WTC11 (cell line): Measurements from ENCODE around the gene SLC2A11. TPM values are rescaled to one million over a fixed set of nuclear protein-coding genes. Genes with fewer than 3 reads are reported as not detected.
"Not testable (repeated sequence)": the region's sequence is repeated elsewhere in the genome, so short reads cannot be mapped to it uniquely, and the experiment has no call there.

Source experiments
- ATAC-seq: fragments of 200-7000 bp; cut with Tn5 transposase; 2 replicates; pipeline ENCODE4 v1.10.0; 2021; ENCODE audit warnings: mild to moderate bottlenecking, moderate library complexity
- CTCF ChIA-PET: fragments of 300-600 bp; sonication (Branson Sonifier 250); formaldehyde crosslinking; loops from one replicate; lab custom pipeline; 2021; ENCODE audit warnings: antibody characterized with exemption; lab: Charles Lee
- POLR2A ChIA-PET: fragments of 350-600 bp; sonication (Branson Sonifier 250); formaldehyde crosslinking; loops from one replicate; lab custom pipeline; 2021; ENCODE audit warnings: antibody characterized with exemption; lab: Charles Lee
- DNase-seq: peaks from one replicate; pipeline ENCODE4 v3.0.0; 2021; ENCODE audit warnings: low spot score
- H3K27ac Mint-ChIP-seq: 2 replicates; pipeline ENCODE4 v1.8.0; 2021; ENCODE audit warnings: mixed read lengths
- H3K27me3 Mint-ChIP-seq: 2 replicates; pipeline ENCODE4 v1.8.0; 2021; ENCODE audit warnings: low read depth, mild to moderate bottlenecking, moderate library complexity, mixed read lengths
- H3K36me3 Mint-ChIP-seq: 2 replicates; pipeline ENCODE4 v1.8.0; 2021; ENCODE audit warnings: mixed read lengths
- H3K4me1 Mint-ChIP-seq: 2 replicates; pipeline ENCODE4 v1.8.0; 2022; ENCODE audit warnings: mixed read lengths
- H3K4me3 Mint-ChIP-seq: 2 replicates; pipeline ENCODE4 v1.8.0; 2021; ENCODE audit warnings: mild to moderate bottlenecking, moderate library complexity, mixed read lengths
- H3K9me3 Mint-ChIP-seq: 2 replicates; pipeline ENCODE4 v1.8.0; 2021; ENCODE audit warnings: mixed read lengths
- FOXP1 ChIP-seq: sonication (generic); formaldehyde crosslinking; IDR thresholded peaks from 2 replicates; pipeline ENCODE4 v1.8.0; 2022; ENCODE audit warnings: missing genetic modification reagents, mild to moderate bottlenecking, moderate library complexity, borderline replicate concordance
- JUN ChIP-seq: sonication (generic); formaldehyde crosslinking; IDR thresholded peaks from 2 replicates; pipeline ENCODE4 v1.8.0; 2023; ENCODE audit warnings: mild to moderate bottlenecking, missing genetic modification reagents
- NFE2L1 ChIP-seq: sonication (generic); formaldehyde crosslinking; IDR thresholded peaks from 2 replicates; pipeline ENCODE4 v1.8.1; 2023; ENCODE audit warnings: missing genetic modification reagents
- NR2C2 ChIP-seq: sonication (generic); formaldehyde crosslinking; IDR thresholded peaks from 2 replicates; pipeline ENCODE4 v1.8.0; 2022; ENCODE audit warnings: mild to moderate bottlenecking, missing genetic modification reagents
- PRRX2 ChIP-seq: fragments of 250-450 bp; sonication (Bioruptor Pico); IDR thresholded peaks from 2 replicates; pipeline ENCODE4 v1.8.0; 2021; ENCODE audit warnings: mild to moderate bottlenecking
- total RNA-seq: library from RNA; stranded (reverse); gene quantifications from 3 replicates; pipeline ENCODE4 v1.2.3, GENCODE V29; 2021
- TF ChIP-seq, protein P1 (sequence below): fragments of 250-450 bp; sonication (Bioruptor Pico); conservative IDR thresholded peaks from 2 replicates; pipeline ENCODE4 v1.9.0; 2021; ENCODE audit warnings: mild to moderate bottlenecking
- TF ChIP-seq, protein P2 (sequence below): fragments of 250-450 bp; sonication (Bioruptor Pico); IDR thresholded peaks from 2 replicates; pipeline ENCODE4 v1.9.0; 2021; ENCODE audit warnings: mild to moderate bottlenecking, borderline replicate concordance
- TF ChIP-seq, protein P3 (sequence below): sonication (generic); formaldehyde crosslinking; IDR thresholded peaks from 2 replicates; pipeline ENCODE4 v1.8.1; 2023; ENCODE audit warnings: mild to moderate bottlenecking, missing genetic modification reagents
- TF ChIP-seq, protein P4 (sequence below): sonication (generic); formaldehyde crosslinking; IDR thresholded peaks from 2 replicates; pipeline ENCODE4 v1.8.0; 2023; ENCODE audit warnings: missing genetic modification reagents

The SLC2A11 gene
- total RNA-seq, 1 experiment from 2014 or later = 19.9 TPM

DNA sequence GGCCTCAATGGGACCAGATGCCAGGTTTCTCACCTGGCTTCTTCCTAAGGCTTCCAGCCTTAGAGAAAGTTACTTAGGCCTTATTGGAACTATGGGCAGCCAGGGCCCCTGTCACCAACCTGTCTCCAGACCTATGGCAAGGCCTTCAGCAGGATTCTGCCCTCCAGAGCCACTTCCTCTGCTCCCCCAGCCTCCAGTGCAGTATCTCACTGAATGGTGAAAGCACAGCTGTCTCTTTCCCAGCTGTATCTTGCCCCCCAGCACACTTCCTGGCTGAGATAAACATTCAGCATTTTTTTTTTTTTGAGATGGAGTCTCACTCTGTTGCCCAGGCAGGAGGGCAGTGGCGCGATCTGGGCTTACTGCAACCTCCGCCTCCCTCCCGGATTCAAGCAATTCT is 1.5 kb downstream of the SLC2A11 start (continued):
- no peak for TF ChIP-seq NR2C2 (CRISPR knock-in tag)
- no peak for TF ChIP-seq NFE2L1 (CRISPR knock-in tag)
- no peak for TF ChIP-seq FOXP1 (CRISPR knock-in tag)
- TF ChIP-seq, protein P1, sequence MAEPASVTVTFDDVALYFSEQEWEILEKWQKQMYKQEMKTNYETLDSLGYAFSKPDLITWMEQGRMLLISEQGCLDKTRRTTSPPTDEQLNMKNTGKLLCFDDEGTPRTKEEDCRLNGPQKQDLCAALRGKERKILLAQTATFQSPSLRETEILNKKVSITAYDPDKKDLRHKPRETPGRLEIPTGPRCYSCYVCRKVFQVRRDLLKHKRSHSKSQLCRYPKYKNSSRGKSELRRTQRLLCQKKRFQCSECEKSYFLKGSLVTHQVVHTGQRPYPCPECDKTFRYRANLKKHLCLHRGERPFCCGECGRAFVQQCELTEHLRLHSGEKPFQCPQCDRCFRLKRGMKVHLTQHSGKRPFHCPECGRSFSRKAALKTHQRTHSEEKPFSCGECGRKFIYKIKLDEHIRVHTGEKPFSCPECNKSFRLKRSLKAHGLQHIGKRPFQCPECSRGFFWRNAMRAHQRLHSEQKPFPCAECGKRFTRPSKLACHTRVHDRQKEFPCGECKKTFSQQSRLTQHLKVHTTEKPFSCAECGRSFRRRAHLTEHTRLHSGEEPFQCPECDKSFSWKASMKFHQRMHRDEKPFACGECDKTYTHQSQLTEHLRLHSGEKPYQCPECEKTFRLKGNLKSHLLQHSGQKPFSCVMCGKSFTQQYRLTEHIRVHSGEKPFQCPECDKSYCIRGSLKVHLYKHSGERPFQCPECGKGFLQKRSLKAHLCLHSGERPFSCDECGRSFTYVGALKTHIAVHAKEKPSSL = no peak

DNA sequence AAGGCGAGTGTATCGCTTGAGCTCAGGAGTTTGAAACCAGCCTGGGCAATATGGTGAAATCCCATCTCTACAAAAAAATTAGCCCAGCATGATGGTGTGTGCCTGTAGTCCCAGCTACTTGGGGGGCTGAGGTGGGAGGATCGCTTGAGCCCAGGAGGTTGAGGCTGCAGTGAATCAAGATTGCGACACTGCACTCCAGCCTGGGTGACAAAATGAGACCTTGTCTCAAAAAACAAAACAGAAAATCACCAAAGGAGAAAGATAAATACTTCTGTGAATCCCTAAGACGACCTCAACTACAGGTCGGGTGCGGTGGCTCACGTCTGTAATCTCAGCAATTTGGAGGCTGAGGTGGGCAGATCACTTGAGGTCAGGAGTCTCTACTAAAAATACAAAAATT is 2.5 kb downstream of the SLC2A11 start:
- ChIA-PET CTCF (interaction anchor here (1.9 to 5.0 kb wide), 2 partner anchors 11 to 89 kb away, joined by 6 to 38 read pairs; no protein-coding TSS in a partner anchor), POLR2A (interaction anchor here (0.7 kb wide), 1 partner anchor 327 kb away, joined by 5 read pairs; no protein-coding TSS in a partner anchor)
- DNase-seq, ATAC-seq, H3K9me3 Mint-ChIP-seq, H3K27ac Mint-ChIP-seq, H3K36me3 Mint-ChIP-seq, H3K27me3 Mint-ChIP-seq, H3K4me3 Mint-ChIP-seq: not testable (repeated sequence)
- H3K4me1 Mint-ChIP-seq = peaks cover 26% of the 10 kb centered on the region

DNA sequence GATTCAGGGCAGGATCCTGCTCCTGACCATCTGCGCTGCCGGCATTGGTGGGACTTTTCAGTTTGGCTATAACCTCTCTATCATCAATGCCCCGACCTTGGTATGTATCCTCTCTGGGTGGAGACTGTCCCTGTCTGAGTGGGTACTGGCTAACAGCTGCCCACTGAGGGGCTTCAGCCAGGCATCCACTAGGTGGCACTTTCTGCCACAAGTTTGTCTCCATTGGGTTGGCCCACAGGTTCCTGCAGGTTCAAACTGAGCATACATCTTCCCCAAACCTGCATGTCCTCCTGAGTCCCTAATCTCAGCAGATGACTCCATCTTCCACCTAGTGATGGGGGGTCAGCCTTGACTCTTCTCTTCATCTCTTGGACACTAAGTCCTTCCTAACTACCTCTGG is 4.4 kb downstream of the SLC2A11 start:
- ChIA-PET POLR2A (interaction anchor here (1.2 kb wide), 1 partner anchor 32 kb away, joined by 5 read pairs; the partner anchor contains the start of gene MIF), CTCF (interaction anchor here (0.6 to 5.0 kb wide), 14 partner anchors 10 to 271 kb away, joined by 3 to 38 read pairs (median 4); partner anchors contain the start of genes C22orf15 and MIF)
- TF ChIP-seq, protein P2, sequence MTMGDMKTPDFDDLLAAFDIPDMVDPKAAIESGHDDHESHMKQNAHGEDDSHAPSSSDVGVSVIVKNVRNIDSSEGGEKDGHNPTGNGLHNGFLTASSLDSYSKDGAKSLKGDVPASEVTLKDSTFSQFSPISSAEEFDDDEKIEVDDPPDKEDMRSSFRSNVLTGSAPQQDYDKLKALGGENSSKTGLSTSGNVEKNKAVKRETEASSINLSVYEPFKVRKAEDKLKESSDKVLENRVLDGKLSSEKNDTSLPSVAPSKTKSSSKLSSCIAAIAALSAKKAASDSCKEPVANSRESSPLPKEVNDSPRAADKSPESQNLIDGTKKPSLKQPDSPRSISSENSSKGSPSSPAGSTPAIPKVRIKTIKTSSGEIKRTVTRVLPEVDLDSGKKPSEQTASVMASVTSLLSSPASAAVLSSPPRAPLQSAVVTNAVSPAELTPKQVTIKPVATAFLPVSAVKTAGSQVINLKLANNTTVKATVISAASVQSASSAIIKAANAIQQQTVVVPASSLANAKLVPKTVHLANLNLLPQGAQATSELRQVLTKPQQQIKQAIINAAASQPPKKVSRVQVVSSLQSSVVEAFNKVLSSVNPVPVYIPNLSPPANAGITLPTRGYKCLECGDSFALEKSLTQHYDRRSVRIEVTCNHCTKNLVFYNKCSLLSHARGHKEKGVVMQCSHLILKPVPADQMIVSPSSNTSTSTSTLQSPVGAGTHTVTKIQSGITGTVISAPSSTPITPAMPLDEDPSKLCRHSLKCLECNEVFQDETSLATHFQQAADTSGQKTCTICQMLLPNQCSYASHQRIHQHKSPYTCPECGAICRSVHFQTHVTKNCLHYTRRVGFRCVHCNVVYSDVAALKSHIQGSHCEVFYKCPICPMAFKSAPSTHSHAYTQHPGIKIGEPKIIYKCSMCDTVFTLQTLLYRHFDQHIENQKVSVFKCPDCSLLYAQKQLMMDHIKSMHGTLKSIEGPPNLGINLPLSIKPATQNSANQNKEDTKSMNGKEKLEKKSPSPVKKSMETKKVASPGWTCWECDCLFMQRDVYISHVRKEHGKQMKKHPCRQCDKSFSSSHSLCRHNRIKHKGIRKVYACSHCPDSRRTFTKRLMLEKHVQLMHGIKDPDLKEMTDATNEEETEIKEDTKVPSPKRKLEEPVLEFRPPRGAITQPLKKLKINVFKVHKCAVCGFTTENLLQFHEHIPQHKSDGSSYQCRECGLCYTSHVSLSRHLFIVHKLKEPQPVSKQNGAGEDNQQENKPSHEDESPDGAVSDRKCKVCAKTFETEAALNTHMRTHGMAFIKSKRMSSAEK (CRISPR knock-in tag) = no peak
- TF ChIP-seq, protein P3, sequence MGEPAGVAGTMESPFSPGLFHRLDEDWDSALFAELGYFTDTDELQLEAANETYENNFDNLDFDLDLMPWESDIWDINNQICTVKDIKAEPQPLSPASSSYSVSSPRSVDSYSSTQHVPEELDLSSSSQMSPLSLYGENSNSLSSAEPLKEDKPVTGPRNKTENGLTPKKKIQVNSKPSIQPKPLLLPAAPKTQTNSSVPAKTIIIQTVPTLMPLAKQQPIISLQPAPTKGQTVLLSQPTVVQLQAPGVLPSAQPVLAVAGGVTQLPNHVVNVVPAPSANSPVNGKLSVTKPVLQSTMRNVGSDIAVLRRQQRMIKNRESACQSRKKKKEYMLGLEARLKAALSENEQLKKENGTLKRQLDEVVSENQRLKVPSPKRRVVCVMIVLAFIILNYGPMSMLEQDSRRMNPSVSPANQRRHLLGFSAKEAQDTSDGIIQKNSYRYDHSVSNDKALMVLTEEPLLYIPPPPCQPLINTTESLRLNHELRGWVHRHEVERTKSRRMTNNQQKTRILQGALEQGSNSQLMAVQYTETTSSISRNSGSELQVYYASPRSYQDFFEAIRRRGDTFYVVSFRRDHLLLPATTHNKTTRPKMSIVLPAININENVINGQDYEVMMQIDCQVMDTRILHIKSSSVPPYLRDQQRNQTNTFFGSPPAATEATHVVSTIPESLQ (CRISPR knock-in tag) = no peak
- TF ChIP-seq, protein P4, sequence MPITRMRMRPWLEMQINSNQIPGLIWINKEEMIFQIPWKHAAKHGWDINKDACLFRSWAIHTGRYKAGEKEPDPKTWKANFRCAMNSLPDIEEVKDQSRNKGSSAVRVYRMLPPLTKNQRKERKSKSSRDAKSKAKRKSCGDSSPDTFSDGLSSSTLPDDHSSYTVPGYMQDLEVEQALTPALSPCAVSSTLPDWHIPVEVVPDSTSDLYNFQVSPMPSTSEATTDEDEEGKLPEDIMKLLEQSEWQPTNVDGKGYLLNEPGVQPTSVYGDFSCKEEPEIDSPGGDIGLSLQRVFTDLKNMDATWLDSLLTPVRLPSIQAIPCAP (CRISPR knock-in tag) = no peak
- TF ChIP-seq PRRX2 (no peak), JUN (CRISPR knock-in tag) (no peak)
- Mint-ChIP-seq H3K4me3 (no peak overlapping the region), H3K27ac (peak overlapping the region; percentile 18; the same call in 1 of the 2 replicates), H3K36me3 (peaks cover 5% of the 10 kb centered on the region), H3K27me3 (no peaks in the 10 kb centered on the region; the same call in 1 of the 2 replicates), H3K9me3 (no peaks in the 10 kb centered on the region), H3K4me1 (peaks cover 18% of the 10 kb centered on the region)
- ATAC-seq (peak; percentile 12), DNase-seq (peak; percentile 60)

DNA sequence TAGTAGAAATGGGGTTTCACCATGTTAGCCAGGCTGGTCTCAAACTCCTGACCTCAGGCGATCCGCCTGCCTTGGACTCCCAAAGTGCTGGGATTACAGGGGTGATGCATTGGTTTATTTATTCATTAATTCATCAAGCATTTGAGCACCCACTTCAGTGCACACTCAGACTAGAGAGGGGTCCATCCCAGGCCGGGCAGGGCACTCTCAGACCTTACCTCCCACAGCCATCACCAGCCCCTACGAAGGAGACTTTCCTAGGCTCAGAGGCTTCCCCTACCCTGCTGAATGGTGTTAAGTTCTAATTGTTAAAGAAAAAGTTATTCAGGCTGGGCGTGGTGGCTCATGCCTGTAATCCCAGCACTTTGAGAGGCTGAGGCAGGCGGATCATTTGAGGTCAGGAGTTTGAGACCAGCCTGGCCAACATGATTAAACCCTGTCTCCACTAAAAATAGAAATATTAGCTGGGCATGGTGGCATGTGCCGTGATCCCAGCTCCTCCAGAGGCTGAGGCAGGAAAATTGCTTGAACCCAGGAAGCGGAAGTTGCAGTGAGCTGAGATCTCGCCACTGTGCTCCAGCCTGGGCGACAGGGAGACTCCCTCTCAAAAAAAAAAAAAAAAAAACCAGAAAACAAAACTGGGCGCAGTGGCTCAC is 7.0 kb downstream of the SLC2A11 start:
- H3K27me3 Mint-ChIP-seq, H3K4me3 Mint-ChIP-seq, ATAC-seq, POLR2A ChIA-PET, H3K27ac Mint-ChIP-seq, DNase-seq, H3K9me3 Mint-ChIP-seq, H3K4me1 Mint-ChIP-seq: not testable (repeated sequence)
- CTCF ChIA-PET = interaction anchor here (5.0 kb wide), 1 partner anchor 15 kb away, joined by 38 read pairs; no protein-coding TSS in a partner anchor
- H3K36me3 Mint-ChIP-seq = peaks cover 25% of the 10 kb centered on the region
